ENCODE results near the gene CDC14B.
A peak's percentile ranks its signal among the peaks of the same experiment; 100 is the strongest.

The CDC14B gene

DNA sequence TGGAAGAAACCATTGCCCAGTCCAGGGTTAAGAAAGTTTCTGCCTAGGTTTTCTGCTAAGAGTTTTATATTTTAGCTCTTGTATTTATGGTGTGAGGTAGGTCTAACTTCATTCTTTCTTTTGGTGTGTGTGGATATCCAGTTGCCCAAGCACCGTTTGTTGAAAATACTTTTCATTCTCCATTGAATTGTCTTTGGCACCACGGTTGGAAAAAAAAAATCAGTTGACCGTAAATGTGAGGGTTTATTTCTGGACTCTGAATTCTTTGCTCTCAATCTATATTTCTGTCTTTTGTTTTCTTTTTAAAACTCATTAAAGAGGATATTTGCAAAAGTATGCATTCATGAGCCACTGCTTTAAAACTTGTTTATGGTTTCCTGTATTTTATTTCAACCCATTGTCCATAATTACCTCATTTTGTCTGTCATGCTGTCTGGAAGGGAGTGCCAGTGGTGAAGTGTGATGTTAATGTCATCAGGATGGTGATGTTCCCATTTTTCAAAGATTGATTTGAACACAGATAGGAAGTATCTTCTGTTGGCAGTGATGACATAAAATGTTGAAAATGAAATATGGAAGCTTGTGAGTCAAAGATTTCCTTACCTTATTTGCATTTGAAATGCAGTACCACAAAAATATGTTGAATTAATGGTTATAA is 135.8 kb downstream of the CDC14B start:
- DNase-seq (ENCODE audit: low read depth) = no peak

DNA sequence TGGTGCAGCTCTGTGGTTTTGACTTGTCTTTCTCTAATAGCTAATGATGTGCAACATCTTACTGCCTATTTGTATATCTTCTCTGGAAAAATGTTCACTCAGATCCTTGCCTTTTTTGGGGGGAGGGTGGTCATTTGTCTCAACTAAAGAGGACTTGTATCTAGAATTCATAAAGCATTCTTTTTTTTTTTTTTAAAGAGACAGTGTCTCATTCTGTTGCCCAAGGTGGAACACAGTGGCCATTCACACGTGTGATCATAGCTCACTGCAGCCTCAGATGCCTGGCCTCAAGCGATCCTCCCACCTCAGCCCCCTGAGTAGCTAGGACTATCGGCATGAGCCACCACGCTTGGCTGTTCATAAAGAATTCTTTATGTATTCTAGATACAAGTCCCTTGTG is 136.4 kb downstream of the CDC14B start:
- no peak for DNase-seq (ENCODE audit: low read depth)

DNA sequence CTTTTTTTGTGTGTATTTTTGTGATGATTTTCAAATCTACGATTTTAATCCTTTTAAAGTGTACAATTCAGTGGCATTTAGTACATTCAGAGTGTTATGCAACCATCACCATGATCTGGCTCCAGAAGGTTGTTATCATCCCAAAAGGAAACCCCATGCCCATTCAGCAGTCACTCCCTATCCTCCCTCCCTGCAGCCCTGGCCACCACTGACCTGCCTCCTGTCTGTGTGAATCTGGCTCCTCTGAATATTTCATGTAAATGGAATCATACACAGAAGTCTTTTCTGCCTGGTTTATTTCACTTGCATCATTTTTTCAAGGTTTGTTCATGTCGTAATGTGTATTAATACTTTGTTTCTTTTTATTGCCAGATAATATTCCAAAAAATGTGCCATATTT is 137.2 kb downstream of the CDC14B start:
- DNase-seq (ENCODE audit: low read depth) = peak; percentile 32

DNA sequence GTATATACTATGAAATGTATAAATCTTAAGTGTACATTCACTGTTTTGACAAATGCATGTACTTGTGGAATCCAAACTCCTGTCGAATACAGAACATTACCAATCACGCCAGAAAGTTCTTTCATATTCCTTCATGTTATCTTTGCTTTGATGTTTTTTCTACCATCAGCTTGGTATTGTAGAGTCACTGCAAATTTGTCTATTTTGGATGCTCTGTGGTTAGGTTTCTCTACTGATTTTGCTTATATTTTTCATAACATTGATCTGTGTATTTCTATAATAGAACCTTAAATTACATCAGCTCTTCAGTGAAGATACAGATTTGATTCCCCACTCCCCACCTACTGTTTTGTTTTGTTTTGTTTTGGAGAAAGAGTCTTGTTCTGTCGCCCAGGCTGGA is 138.9 kb downstream of the CDC14B start:
- DNase-seq (ENCODE audit: low read depth) = no peak

DNA sequence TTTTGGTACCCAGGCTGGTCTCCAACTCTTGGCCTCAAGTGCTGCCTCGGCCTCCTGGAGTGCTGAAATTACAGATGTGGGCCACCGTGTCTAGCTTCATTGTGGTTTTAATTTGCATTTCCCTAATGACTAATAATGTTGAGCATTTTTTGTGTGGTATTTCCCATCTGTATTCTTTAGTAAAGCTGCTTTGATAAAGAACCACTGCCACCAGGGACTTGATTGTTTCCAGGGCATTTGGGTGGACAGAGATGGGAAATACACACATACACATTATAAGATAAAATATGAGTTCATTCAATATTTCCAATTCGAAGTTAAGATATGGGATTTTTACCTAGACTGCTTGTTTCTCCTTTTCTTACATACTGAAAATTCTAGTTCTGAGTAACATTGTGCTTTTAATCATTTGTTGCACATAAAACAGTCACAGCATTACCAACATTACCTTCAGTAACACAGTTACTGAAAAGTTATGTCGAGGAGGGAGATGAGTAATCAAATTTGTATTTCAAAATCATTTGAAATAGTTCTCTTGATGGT is 140.7 kb downstream of the CDC14B start:
- peak; percentile 69 for DNase-seq (ENCODE audit: low read depth)

DNA sequence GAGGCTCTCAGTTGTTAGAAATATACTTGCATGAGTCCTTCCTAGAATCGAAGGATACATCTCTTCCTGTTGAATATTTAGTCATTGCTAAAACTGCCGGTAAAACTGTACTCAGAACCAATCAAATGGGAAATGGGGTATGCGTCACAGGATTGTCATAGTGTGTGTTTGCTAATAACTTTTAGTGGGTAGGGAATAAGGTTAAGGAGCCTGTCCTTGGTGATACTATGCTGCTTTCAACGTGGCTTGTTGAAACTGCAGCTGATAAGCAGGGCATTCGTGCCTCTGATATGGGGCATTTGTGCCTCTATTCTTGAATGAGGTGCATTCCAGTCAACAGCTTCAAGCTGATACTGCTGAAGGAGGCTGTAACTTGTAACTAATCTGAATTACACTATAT is 143.1 kb downstream of the CDC14B start:
- DNase-seq (ENCODE audit: low read depth) = peak; percentile 37

DNA sequence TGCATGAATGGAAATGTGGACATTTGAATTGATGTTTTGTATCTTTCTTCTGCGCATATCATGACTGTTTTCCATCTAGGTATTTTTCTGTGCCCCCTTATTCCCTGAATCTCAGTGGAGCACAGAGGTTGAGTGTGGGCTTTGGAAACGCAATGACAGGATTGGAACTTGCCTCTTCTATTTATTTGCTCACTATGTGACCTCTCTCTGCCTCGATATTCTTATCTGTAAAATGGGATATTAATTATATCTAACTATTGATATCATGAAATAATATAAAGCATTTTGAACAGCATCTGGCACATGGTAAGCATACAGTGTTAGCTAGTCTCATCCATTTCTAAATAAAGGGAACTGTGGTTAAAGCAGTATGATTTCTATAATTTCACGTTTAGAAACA is 143.6 kb downstream of the CDC14B start:
- DNase-seq (ENCODE audit: low read depth) = no peak

DNA sequence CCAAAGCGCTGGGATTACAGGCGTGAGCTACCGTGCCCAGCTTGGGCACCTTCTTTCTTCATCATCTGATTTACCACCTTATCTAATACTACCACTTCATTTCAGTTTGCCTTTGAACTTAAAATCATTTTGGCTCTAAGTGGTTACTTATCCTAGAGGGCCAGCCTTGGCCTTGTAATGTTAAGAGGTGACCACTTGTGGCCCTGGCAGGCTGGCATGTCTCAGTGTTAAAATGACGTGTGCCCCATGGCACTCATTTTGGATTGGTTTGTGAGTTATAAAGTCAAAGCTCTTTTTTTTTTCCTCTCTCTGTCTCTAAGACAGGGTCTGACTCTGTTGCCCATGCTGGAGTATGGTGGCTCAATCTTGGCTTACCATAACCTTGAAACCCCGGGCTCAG is 151.9 kb downstream of the CDC14B start:
- no peak for DNase-seq (ENCODE audit: low read depth)

DNA sequence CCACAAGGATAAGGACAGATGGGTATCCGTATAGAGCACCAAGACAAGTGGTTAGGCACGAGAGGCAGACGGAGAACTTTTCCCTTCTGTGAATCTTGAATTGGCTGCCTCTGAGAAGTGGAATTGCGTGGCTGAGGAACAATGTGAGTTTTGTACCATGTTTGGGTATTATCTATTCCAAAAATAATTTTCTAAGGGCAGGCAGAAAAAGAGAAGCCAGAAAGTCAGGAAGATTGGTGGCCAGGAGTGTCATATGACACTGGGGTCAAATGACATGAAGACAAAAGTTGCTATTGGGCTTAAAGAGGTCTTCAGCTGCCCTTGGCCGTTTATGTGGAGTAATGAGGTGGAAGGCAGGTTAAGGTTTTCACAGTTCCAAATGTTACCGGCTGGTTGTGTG is 155.2 kb downstream of the CDC14B start:
- DNase-seq (ENCODE audit: low read depth) = no peak

DNA sequence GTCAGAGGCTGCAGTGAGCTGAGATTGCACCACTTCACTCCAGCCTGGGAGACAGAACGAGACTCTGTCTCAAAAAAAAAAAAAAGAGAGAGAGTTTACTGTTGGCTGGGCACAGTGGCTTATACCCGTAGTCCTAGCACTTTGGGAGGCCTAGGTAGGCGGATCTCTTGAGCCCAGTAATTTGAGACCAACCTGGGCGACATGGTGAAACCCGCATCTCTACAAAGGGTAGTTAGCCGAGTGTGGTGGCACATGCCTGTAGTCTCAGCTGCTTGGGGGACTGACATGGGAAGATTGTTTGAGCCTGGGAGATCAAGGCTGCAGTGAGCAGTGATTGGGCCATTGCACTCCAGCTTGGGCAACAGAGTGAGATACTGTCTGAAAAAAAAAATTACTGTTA is 157.1 kb downstream of the CDC14B start:
- DNase-seq (ENCODE audit: low read depth) = no peak

DNA sequence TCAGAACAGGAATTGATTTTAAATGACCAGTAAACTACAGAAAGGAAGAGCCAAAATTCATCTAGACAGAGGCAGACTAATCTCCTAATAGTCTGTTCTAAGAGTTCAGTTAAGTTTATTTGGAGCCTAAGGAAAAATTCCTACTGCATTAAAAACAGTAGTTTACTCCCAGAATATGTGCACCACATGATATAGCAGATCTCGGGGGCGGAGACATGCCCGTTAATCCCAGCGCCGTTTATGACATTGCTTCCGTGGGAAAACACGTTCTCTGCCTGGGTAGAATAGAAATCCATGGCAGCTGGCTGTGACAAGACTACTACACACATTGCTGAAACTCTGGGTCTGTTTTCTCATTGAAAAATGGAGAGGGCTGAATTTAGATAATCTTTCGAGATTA is 158.3 kb downstream of the CDC14B start:
- no peak for DNase-seq (ENCODE audit: low read depth)

DNA sequence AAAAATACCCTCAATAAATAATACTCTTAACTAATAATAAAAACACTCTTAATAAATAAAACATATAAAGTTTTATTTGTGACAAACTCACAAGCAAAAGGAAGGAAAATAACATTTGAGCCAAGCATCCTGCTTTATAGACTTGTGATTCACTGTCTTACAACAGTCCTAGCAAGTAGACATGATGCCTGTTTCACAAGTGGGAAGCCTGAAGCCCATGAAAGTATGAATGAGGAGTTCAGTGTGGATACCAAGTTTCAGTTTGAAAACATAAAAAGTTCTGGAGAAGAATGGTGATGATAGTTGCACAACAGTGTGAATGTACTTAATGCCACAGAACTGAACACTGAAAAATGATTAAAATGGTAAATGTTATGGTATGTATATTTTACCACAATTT is 158.8 kb downstream of the CDC14B start:
- peak; percentile 80 for DNase-seq (ENCODE audit: low read depth)

DNA sequence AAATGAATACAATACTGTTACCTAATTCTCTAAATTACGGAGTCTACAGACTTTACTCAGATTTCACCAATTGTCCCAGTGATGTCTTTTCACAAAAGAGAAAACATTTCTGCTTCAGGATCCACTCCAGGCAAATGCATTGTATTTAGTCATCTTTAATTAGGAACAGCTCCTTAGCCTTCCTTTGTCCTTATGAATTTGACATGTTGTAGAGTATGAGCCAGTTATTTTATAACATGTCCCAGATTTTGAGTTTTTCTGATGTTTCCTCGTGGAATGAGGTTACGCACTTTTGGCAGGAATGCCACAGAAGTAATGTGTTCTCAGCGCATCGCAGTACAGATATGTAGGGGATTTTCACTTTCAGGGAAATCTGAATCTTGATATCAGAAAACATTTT is 159.2 kb downstream of the CDC14B start:
- no peak for DNase-seq (ENCODE audit: low read depth)

DNA sequence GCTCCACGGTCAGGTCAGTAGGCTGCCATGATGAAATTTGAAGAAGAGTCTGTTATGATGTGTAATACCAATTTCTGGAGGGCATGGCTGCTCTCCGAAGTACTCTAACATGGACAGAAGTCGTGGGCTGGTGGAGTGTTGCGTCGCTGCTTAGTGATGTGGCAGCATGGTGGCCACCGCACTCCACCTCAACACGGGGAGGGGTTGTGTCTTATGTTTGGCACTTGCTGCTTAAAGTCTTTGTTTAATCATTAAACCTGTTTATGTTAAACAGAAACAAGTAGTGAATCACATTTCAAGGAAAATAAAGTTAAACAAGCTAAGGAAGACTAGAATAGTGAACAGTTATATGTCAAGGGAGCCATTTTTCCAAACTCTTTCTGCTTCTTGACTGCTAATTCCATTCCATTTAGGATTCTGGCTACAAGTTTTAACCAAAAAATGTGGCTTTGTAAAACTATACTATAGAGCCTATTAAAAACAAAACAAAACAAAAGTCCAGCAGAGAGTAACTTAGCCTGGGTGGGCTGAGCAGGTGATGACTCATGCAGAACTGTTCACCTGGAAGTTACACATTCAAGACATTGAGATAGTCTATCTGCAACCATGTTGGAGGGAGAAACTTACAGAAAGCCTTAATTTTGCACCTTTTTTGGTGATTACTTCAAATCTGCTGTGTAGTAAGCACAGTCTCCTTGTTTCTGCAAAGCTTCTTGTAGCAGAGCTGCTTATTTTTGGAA is 160.2 kb downstream of the CDC14B start:
- no peak for DNase-seq (ENCODE audit: low read depth)

DNA sequence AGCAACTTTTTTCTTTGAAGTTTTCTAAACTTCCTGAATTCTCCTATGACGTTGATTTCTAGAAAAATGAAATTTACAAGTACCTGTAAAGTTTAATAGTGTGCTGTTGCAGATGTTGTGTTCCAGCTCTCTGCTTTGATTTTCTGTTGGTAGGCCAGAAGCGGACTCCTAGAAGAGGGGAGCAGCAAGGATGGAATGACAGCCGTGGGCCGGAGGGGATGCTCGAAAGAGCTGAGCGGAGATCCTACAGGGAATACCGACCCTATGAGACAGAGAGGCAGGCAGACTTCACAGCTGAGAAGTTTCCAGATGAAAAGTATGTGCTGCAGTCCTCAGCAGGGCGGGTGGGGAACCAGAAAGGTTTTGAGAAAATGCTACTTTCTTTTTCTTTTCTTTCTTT is 161.4 kb downstream of the CDC14B start:
- DNase-seq (ENCODE audit: low read depth) = no peak

DNA sequence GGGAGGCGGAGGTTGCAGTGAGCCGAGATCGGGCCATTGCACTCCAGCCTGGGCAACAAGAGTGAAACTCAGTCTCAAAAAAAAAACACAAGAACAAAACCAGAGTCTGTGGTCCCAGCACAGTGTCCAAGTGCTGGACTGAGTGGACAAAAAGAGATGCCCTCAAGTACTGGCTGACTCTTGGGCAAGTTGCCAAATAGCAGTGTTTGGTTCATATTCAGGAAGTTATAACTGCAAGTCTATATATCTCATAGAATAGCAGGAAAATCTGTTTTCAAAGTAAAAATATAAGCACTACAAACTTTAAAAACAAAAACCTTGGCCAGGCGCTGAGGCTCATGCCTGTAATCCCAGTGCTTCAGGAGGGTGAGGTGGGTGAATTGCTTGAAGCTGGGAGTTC is 162.4 kb downstream of the CDC14B start:
- DNase-seq (ENCODE audit: low read depth) = no peak

DNA sequence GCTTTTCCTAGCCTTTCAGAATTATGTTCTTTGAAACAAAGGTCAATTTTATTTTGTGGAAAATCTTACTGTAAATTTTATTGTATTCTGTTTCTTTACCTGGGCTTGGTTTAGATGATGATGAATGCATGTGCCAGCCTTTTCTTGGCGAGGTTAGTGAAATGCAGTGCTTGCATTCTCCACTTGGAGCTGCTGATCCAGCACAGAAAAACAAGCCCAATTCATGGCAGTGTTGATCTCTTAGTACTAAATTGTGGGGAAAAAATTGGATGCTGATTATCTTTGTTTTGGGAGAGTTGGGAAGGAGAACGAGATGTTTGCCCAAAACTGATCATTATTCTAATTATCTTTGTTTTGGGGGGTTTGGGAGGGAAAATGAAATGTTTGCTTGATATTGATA is 166.0 kb downstream of the CDC14B start:
- DNase-seq (ENCODE audit: low read depth) = peak; percentile 57

DNA sequence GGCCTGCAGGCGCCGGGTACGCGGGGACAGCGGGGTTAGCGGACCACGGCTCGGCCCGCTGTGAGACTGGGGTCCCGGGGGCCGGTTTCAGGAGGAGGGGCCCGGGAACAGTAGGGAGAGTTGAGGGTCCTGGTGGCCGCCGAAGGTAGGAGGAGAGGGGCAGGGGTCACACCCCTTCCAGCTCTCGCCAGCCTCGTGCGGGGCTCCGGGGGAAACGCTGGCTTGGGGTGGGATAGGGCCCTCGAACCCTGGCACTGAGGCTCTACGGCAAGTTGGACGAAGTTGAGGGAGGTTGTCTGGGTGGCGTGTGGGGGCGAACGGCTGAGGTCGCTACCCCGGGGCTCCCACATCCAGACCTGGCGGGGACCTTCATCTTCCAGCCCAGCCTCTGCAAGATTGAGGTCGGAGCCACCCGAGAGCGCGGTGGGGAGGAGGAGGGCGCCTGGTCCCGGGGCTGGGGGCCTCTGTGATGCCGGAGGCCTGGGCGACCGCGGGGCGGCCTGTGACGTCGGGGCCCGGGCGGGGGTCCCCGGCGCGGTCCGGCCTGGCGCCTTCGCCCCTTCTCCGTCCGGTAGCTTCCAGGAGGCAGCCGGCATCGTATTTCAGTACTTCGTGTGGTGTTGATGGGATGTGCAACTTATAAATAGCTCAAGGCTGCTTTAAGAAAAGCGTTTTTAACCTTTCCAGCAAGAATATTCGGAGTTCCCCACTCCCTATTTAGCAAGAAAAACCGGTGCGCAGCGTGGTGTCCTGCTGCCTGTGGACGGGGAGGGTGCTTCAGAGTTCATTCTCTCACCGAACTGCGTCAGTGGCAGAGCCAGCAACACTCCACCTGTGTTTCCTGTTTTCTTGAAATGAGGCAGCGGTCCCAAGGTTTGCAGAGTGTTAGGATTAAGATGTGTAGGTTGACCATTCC is 168.8 kb downstream of the CDC14B start:
- peak; percentile 15 for DNase-seq (ENCODE audit: low read depth)
